H9 (cell line): Measurements from ENCODE around the gene IL17RA. TPM values are rescaled to one million over a fixed set of nuclear protein-coding genes. Genes with fewer than 3 reads are reported as not detected.

Source experiments
- DNase-seq: peaks from one replicate; pipeline ENCODE4 v3.0.0-alpha.2; 2017
- H2AFZ ChIP-seq: one replicate; pipeline ENCODE4 v1.6.1; 2013; ENCODE audit warnings: mild to moderate bottlenecking, low read length, control low read depth, moderate library complexity
- H2AK5ac ChIP-seq: 2 replicates; pipeline ENCODE4 v1.6.1; 2013; ENCODE audit warnings: low read length, control low read depth, mixed read lengths; ENCODE audit not compliant: insufficient read length
- H2BK120ac ChIP-seq: one replicate; pipeline ENCODE4 v1.6.1; 2013; ENCODE audit warnings: low read depth, mild to moderate bottlenecking, low read length, control low read depth, inconsistent platforms; ENCODE audit not compliant: poor library complexity, severe bottlenecking
- H2BK12ac ChIP-seq: 2 replicates; pipeline ENCODE4 v1.6.1; 2013; ENCODE audit warnings: low read length, control low read depth, mixed read lengths, low read depth; ENCODE audit not compliant: insufficient read length
- H2BK15ac ChIP-seq: 2 replicates; pipeline ENCODE4 v1.6.1; 2013; ENCODE audit warnings: low read depth, low read length, control low read depth
- H2BK20ac ChIP-seq: one replicate; pipeline ENCODE4 v1.6.1; 2013; ENCODE audit warnings: low read depth, mild to moderate bottlenecking, low read length, control low read depth, inconsistent platforms; ENCODE audit not compliant: poor library complexity, severe bottlenecking
- H2BK5ac ChIP-seq: 2 replicates; pipeline ENCODE4 v1.6.1; 2013; ENCODE audit warnings: low read length, control low read depth, mixed read lengths; ENCODE audit not compliant: insufficient read length
- H3K14ac ChIP-seq: 2 replicates; pipeline ENCODE4 v1.6.1; 2013; ENCODE audit warnings: low read length, control low read depth; ENCODE audit not compliant: insufficient read depth
- H3K18ac ChIP-seq: 2 replicates; pipeline ENCODE4 v1.6.1; 2013; ENCODE audit warnings: low read depth, mild to moderate bottlenecking, mixed read lengths, low read length, control low read depth; ENCODE audit not compliant: insufficient read length
- H3K23ac ChIP-seq: 2 replicates; pipeline ENCODE4 v1.6.1; 2013; ENCODE audit warnings: low read length, control low read depth, mixed read lengths, low read depth; ENCODE audit not compliant: insufficient read length
- H3K23me2 ChIP-seq: 2 replicates; pipeline ENCODE4 v1.6.1; 2013; ENCODE audit warnings: low read depth, mild to moderate bottlenecking, mixed read lengths, low read length, control low read depth; ENCODE audit not compliant: insufficient read length, poor library complexity, severe bottlenecking
- H3K27ac ChIP-seq: 2 replicates; pipeline ENCODE4 v1.5.1; 2013; ENCODE audit warnings: low read length, control low read depth, mixed read lengths, low read depth; ENCODE audit not compliant: insufficient read length
- H3K27me3 ChIP-seq: 2 replicates; pipeline ENCODE4 v1.6.1; 2013; ENCODE audit warnings: low read length, control low read depth, inconsistent platforms; ENCODE audit not compliant: insufficient read depth
- H3K4ac ChIP-seq: 2 replicates; pipeline ENCODE4 v1.6.1; 2013; ENCODE audit warnings: low read depth, mild to moderate bottlenecking, control low read depth, inconsistent platforms, low read length, moderate library complexity
- H3K4me1 ChIP-seq: 2 replicates; pipeline ENCODE4 v1.6.1; 2013; ENCODE audit warnings: low read length, control low read depth, inconsistent platforms; ENCODE audit not compliant: insufficient read depth
- H3K4me2 ChIP-seq: 2 replicates; pipeline ENCODE4 v1.6.1; 2013; ENCODE audit warnings: low read length, control low read depth, mixed read lengths; ENCODE audit not compliant: insufficient read length, insufficient read depth
- H3K56ac ChIP-seq: 2 replicates; pipeline ENCODE4 v1.6.1; 2013; ENCODE audit warnings: low read depth, mild to moderate bottlenecking, mixed read lengths, low read length, control low read depth; ENCODE audit not compliant: insufficient read length
- H3K79me1 ChIP-seq: 2 replicates; pipeline ENCODE4 v1.6.1; 2013; ENCODE audit warnings: low read depth, mild to moderate bottlenecking, moderate library complexity, low read length, control low read depth, inconsistent platforms; ENCODE audit not compliant: insufficient read depth, poor library complexity, severe bottlenecking
- H3K79me2 ChIP-seq: 2 replicates; pipeline ENCODE4 v1.6.1; 2013; ENCODE audit warnings: low read length, control low read depth, inconsistent platforms; ENCODE audit not compliant: insufficient read depth
- H3K9ac ChIP-seq: 2 replicates; pipeline ENCODE4 v1.6.1; 2013; ENCODE audit warnings: low read length, control low read depth, mixed read lengths; ENCODE audit not compliant: insufficient read length; ENCODE audit errors: extremely low read depth
- H3K9me3 ChIP-seq: one replicate; pipeline ENCODE4 v1.6.1; 2013; ENCODE audit warnings: low read depth, low read length, inconsistent platforms; ENCODE audit not compliant: control insufficient read depth
- H3T11ph ChIP-seq: one replicate; pipeline ENCODE4 v1.6.1; 2013; ENCODE audit warnings: mild to moderate bottlenecking, low read length, control low read depth, inconsistent platforms
- H4K20me1 ChIP-seq: one replicate; pipeline ENCODE4 v1.6.1; 2013; ENCODE audit not compliant: control insufficient read depth, insufficient read length, insufficient read depth
- H4K5ac ChIP-seq: 2 replicates; pipeline ENCODE4 v1.6.1; 2013; ENCODE audit warnings: low read depth, mild to moderate bottlenecking, mixed read lengths, low read length, control low read depth; ENCODE audit not compliant: insufficient read length
- H4K8ac ChIP-seq: replicated peaks from 2 replicates; pipeline ENCODE4 v1.6.1; 2013; ENCODE audit warnings: low read length, control low read depth, mixed read lengths, low read depth; ENCODE audit not compliant: insufficient read length
- H4K91ac ChIP-seq: 2 replicates; pipeline ENCODE4 v1.6.1; 2013; ENCODE audit warnings: low read depth, mild to moderate bottlenecking, moderate library complexity, mixed read lengths, low read length, control low read depth; ENCODE audit not compliant: insufficient read length
- H3K27ac Mint-ChIP-seq, 3 experiments: 2 replicates in 2 of 3; 3 replicates in 1 of 3; pipeline ENCODE4 v1.8.0; 2020 to 2021; ENCODE audit warnings: mixed read lengths in 3 of 3, mild to moderate bottlenecking in 1 of 3, moderate library complexity in 1 of 3
- H3K27me3 Mint-ChIP-seq: 2 replicates; pipeline ENCODE4 v1.8.0; 2021; ENCODE audit warnings: low read depth, mild to moderate bottlenecking, moderate library complexity, mixed read lengths
- H3K36me3 Mint-ChIP-seq, 3 experiments: 2 replicates in 2 of 3; 3 replicates in 1 of 3; pipeline ENCODE4 v1.8.0; 2020 to 2021; ENCODE audit warnings: low read depth in 3 of 3, mixed read lengths in 3 of 3; ENCODE audit not compliant: insufficient read depth in 1 of 3
- H3K4me1 Mint-ChIP-seq, 2 experiments: 2 replicates each; pipeline ENCODE4 v1.8.0; 2020; ENCODE audit warnings: mixed read lengths in 2 of 2
- H3K4me3 Mint-ChIP-seq, 2 experiments: 2 replicates in 1 of 2; 3 replicates in 1 of 2; pipeline ENCODE4 v1.8.0; 2020 to 2021; ENCODE audit warnings: mild to moderate bottlenecking in 2 of 2, mixed read lengths in 2 of 2, moderate library complexity in 1 of 2
- H3K9me3 Mint-ChIP-seq, 2 experiments: 2 replicates in 1 of 2; 3 replicates in 1 of 2; pipeline ENCODE4 v1.8.0; 2020; ENCODE audit warnings: mild to moderate bottlenecking in 2 of 2, mixed read lengths in 2 of 2, moderate library complexity in 1 of 2
- CTCF ChIP-seq: fragments of 200-600 bp; sonication (generic); conservative IDR thresholded peaks from 3 replicates; pipeline ENCODE4 v1.8.0; 2021; ENCODE audit warnings: antibody characterized with exemption, mild to moderate bottlenecking
- WGBS: extraction: QIAGEN DNeasy Blood & Tissue Kit; methylation state at CpG from one replicate; pipeline ENCODE4 v1.1.7; 2013; ENCODE audit warnings: missing lambda C conversion rate, low lambda C conversion rate, mixed read lengths; ENCODE audit not compliant: insufficient read length; ENCODE audit errors: extremely low coverage; 5-methylcytosine and 5-hydroxymethylcytosine counted together
- total RNA-seq: library from RNA; stranded (reverse); gene quantifications from 2 replicates; pipeline ENCODE4 v1.2.1, GENCODE V29; 2021

The IL17RA gene
- total RNA-seq, 1 experiment from 2014 or later = 12.4 TPM

GRCh38 chr22:17140826-17141766 is 56.3 kb downstream of the IL17RA start:
- no peaks in the 10 kb centered on the region for H3K9me3 ChIP-seq
- no peak overlapping the region for H3K9ac ChIP-seq
- no peak overlapping the region for H2BK12ac ChIP-seq
- no peaks in the 10 kb centered on the region for H3K4me1 Mint-ChIP-seq
- H3K4ac ChIP-seq = no peak overlapping the region
- H3K23ac ChIP-seq = no peak overlapping the region
- H2BK120ac ChIP-seq = no peak overlapping the region
- H2BK20ac ChIP-seq = no peak overlapping the region
- no peak overlapping the region for H2BK15ac ChIP-seq
- no peak overlapping the region for H3K4me2 ChIP-seq
- peaks cover 22 to 80% (median 49%) of the 10 kb centered on the region in 3 experiments for H3K36me3 Mint-ChIP-seq
- no peaks in the 10 kb centered on the region for H3K4me1 ChIP-seq
- H3K27me3 ChIP-seq = no peaks in the 10 kb centered on the region
- H3K4me3 Mint-ChIP-seq = no peak overlapping the region
- no peak overlapping the region for H3K18ac ChIP-seq
- H3T11ph ChIP-seq = no peak overlapping the region
- no peaks in the 10 kb centered on the region for H3K23me2 ChIP-seq
- H3K79me2 ChIP-seq = no peaks in the 10 kb centered on the region; the same call in 1 of the 2 replicates
- no peak overlapping the region for H4K8ac ChIP-seq
- no peak overlapping the region for H2AK5ac ChIP-seq
- no peak overlapping the region for H3K56ac ChIP-seq
- H3K27me3 Mint-ChIP-seq = no peaks in the 10 kb centered on the region
- DNase-seq = no peak
- H4K20me1 ChIP-seq = no peaks in the 10 kb centered on the region
- no peak overlapping the region for H3K27ac Mint-ChIP-seq
- H3K9me3 Mint-ChIP-seq = no peaks in the 10 kb centered on the region
- no peaks in the 10 kb centered on the region for H3K79me1 ChIP-seq
- no peak overlapping the region for H3K14ac ChIP-seq
- H2AFZ ChIP-seq = no peak overlapping the region
- no CpG with 5 or more reads among the region's 9 CpGs for WGBS
- no peak overlapping the region for H4K5ac ChIP-seq
- no peak overlapping the region for H3K27ac ChIP-seq
- no peak overlapping the region for H2BK5ac ChIP-seq
- TF ChIP-seq CTCF = no peak
- H4K91ac ChIP-seq = no peak overlapping the region
